ENCODE measurements around the gene KDM4C.

The KDM4C gene

DNA sequence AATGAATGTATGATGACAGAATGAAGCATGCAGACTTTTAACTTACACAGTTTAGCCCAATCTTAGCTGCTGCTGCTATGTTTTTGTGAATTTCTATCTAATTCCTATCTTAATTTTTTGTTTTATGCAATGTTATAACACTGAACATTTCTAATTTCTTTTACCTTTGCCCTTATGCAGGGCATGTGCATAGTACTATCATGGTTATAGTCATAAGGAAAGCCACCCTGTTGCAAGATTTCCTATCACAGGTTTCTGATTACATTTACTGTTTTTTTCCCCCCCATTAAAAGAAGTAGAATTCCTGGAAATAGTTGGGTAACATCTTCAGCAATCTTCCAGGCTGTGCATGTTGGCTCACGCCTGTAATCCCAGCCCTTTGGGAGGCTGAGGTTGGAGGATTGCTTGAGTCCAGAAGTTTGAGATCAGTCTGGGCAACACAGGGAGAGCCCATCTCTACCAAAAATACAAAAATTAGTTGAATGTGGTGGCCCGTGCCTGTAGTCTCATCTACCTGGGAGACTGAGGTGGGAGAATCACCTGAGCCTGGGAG, 164.4 kb downstream of the KDM4C start:
- no peak overlapping the region for H3K27ac ChIP-seq (ENCODE audit: low read length)
- no peaks in the 10 kb centered on the region for H3K27me3 ChIP-seq (ENCODE audit: insufficient read depth, low read length, poor library complexity)
- H3K79me2 ChIP-seq (ENCODE audit: insufficient read depth, low read length): no peaks in the 10 kb centered on the region
- no peak overlapping the region for H3K4me3 ChIP-seq (ENCODE audit: low read depth in 1 of 2, low read length in 2 of 2)
- H3K9me3 ChIP-seq (ENCODE audit: insufficient read depth, low read length, severe bottlenecking): no peaks in the 10 kb centered on the region
- H2AFZ ChIP-seq (ENCODE audit: low read depth, low read length): no peak overlapping the region
- H3K36me3 ChIP-seq (ENCODE audit: insufficient read depth, low read length): no peaks in the 10 kb centered on the region
- no peak for TF ChIP-seq EZH2 (IDR thresholded peaks at IDR 0.05; ENCODE audit: borderline replicate concordance, low read depth, low read length, severe bottlenecking)
- TF ChIP-seq, protein P1, sequence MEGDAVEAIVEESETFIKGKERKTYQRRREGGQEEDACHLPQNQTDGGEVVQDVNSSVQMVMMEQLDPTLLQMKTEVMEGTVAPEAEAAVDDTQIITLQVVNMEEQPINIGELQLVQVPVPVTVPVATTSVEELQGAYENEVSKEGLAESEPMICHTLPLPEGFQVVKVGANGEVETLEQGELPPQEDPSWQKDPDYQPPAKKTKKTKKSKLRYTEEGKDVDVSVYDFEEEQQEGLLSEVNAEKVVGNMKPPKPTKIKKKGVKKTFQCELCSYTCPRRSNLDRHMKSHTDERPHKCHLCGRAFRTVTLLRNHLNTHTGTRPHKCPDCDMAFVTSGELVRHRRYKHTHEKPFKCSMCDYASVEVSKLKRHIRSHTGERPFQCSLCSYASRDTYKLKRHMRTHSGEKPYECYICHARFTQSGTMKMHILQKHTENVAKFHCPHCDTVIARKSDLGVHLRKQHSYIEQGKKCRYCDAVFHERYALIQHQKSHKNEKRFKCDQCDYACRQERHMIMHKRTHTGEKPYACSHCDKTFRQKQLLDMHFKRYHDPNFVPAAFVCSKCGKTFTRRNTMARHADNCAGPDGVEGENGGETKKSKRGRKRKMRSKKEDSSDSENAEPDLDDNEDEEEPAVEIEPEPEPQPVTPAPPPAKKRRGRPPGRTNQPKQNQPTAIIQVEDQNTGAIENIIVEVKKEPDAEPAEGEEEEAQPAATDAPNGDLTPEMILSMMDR (IDR thresholded peaks at IDR 0.05; ENCODE audit: borderline replicate concordance, extremely low read depth, low read length, poor library complexity, severe bottlenecking): no peak
- DNase-seq: no peak
- H4K20me1 ChIP-seq (ENCODE audit: insufficient read depth, low read length): no peaks in the 10 kb centered on the region
- H3K4me2 ChIP-seq (ENCODE audit: insufficient read depth, low read length): no peak overlapping the region
- ATAC-seq (ENCODE audit: insufficient read depth, low read depth): no peak
- no peak overlapping the region for H3K9ac ChIP-seq (ENCODE audit: low read depth, low read length)
- H3K4me1 ChIP-seq (ENCODE audit: insufficient read depth, low read length): no peaks in the 10 kb centered on the region

DNA sequence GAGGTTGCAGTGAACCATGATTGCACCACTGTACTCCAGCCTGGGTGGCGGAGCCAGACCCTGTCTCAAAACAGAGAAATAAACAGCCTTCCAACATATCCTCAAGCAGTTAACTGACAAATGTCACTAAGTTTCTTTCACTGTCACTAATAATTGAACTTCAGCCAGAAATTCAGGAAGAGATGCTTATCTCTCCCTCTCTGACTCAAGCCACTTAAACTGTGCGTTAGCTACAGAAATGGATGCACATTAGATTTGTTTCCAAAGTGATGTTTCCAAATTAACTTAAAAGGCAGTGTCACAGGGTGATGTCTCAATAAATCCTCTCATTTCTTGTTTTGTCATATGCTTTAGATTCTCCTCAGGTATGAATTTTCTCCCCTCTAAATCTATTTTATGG, 164.9 kb downstream of the KDM4C start:
- H3K27ac ChIP-seq (ENCODE audit: low read length): no peak overlapping the region
- no peaks in the 10 kb centered on the region for H3K27me3 ChIP-seq (ENCODE audit: insufficient read depth, low read length, poor library complexity)
- H3K9me3 ChIP-seq (ENCODE audit: insufficient read depth, low read length, severe bottlenecking): no peaks in the 10 kb centered on the region
- H3K79me2 ChIP-seq (ENCODE audit: insufficient read depth, low read length): no peaks in the 10 kb centered on the region
- H2AFZ ChIP-seq (ENCODE audit: low read depth, low read length): no peak overlapping the region
- H3K4me2 ChIP-seq (ENCODE audit: insufficient read depth, low read length): no peak overlapping the region
- H3K4me3 ChIP-seq (ENCODE audit: low read depth in 1 of 2, low read length in 2 of 2): no peak overlapping the region
- no peaks in the 10 kb centered on the region for H3K36me3 ChIP-seq (ENCODE audit: insufficient read depth, low read length)
- H3K9ac ChIP-seq (ENCODE audit: low read depth, low read length): no peak overlapping the region
- no peak for ATAC-seq (ENCODE audit: insufficient read depth, low read depth)
- H4K20me1 ChIP-seq (ENCODE audit: insufficient read depth, low read length): no peaks in the 10 kb centered on the region
- TF ChIP-seq, protein P1 (IDR thresholded peaks at IDR 0.05; ENCODE audit: borderline replicate concordance, extremely low read depth, low read length, poor library complexity, severe bottlenecking): no peak
- TF ChIP-seq EZH2 (IDR thresholded peaks at IDR 0.05; ENCODE audit: borderline replicate concordance, low read depth, low read length, severe bottlenecking): no peak
- no peaks in the 10 kb centered on the region for H3K4me1 ChIP-seq (ENCODE audit: insufficient read depth, low read length)
- DNase-seq: no peak

DNA sequence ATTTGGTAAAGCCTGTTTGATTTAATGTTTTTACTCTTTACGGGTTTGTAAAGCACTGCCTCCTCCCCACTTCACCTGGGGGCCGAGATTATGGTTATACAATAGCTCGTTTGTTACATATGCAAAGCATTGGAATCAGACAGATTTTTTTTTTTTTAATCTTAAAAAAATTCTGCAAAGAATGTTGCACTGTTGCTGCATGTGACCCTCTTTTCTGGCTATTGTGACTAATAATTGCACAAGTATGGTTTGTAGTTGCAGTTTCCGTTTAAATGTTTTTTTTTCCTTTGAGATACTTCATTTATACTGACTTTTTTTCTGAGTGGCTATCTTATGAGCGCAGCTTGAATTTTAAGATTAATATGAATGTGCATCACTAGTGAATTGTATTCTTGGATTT, 165.3 kb downstream of the KDM4C start:
- no peak for DNase-seq
- Histone ChIP-seq H3K27ac (ENCODE audit: low read length) (no peak overlapping the region), H3K36me3 (ENCODE audit: insufficient read depth, low read length) (no peaks in the 10 kb centered on the region)

More for the DNA sequence above, 165.3 kb downstream of the KDM4C start:
- H3K9ac ChIP-seq (ENCODE audit: low read depth, low read length): no peak overlapping the region
- no peaks in the 10 kb centered on the region for H4K20me1 ChIP-seq (ENCODE audit: insufficient read depth, low read length)
- no peaks in the 10 kb centered on the region for H3K27me3 ChIP-seq (ENCODE audit: insufficient read depth, low read length, poor library complexity)
- ATAC-seq (ENCODE audit: insufficient read depth, low read depth): no peak
- no peak overlapping the region for H3K4me3 ChIP-seq (ENCODE audit: low read depth in 1 of 2, low read length in 2 of 2)
- no peak overlapping the region for H2AFZ ChIP-seq (ENCODE audit: low read depth, low read length)
- no peak for TF ChIP-seq EZH2 (IDR thresholded peaks at IDR 0.05; ENCODE audit: borderline replicate concordance, low read depth, low read length, severe bottlenecking)
- TF ChIP-seq, protein P1 (IDR thresholded peaks at IDR 0.05; ENCODE audit: borderline replicate concordance, extremely low read depth, low read length, poor library complexity, severe bottlenecking): no peak
- no peak overlapping the region for H3K4me2 ChIP-seq (ENCODE audit: insufficient read depth, low read length)
- H3K79me2 ChIP-seq (ENCODE audit: insufficient read depth, low read length): no peaks in the 10 kb centered on the region
- H3K9me3 ChIP-seq (ENCODE audit: insufficient read depth, low read length, severe bottlenecking): no peaks in the 10 kb centered on the region
- no peaks in the 10 kb centered on the region for H3K4me1 ChIP-seq (ENCODE audit: insufficient read depth, low read length)

All from DND-41 (cell line).